ENCODE results near the gene ASS1.

GRCh38 chr9:130396581-130396980 lies 48.2 kb upstream of the ASS1 start:
- TF ChIP-seq CTCF (IDR thresholded peaks at IDR 0.05; ENCODE audit: insufficient read depth, low read length, poor library complexity, severe bottlenecking) (no peak), EZH2phosphoT487 (conservative IDR thresholded peaks at IDR 0.05; ENCODE audit: low read length) (no peak)

Measured in SU-DHL-6 (cell line).